ENCODE measurements around the gene BMPER.

DNA sequence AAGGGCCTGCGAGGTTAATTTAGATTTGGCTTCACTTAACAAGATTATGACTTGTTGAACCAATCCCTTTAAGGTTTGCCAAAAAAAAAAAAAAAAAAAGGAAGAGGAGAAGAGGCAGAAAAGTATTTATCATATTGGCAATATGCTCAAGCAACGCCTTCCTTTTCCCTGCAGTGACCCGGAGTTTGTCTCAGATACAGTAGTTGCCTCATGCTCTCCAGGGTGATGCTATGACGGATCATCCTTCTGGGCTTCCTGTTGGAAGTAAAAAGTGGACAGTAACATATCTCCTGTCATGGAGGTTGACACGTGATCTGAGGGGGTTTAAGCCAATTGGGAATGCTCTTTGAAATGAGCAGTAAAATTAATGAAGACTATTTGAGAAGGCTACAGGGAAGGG lies 117.3 kb downstream of the BMPER start:
- TF ChIP-seq, protein P1, sequence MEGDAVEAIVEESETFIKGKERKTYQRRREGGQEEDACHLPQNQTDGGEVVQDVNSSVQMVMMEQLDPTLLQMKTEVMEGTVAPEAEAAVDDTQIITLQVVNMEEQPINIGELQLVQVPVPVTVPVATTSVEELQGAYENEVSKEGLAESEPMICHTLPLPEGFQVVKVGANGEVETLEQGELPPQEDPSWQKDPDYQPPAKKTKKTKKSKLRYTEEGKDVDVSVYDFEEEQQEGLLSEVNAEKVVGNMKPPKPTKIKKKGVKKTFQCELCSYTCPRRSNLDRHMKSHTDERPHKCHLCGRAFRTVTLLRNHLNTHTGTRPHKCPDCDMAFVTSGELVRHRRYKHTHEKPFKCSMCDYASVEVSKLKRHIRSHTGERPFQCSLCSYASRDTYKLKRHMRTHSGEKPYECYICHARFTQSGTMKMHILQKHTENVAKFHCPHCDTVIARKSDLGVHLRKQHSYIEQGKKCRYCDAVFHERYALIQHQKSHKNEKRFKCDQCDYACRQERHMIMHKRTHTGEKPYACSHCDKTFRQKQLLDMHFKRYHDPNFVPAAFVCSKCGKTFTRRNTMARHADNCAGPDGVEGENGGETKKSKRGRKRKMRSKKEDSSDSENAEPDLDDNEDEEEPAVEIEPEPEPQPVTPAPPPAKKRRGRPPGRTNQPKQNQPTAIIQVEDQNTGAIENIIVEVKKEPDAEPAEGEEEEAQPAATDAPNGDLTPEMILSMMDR (IDR thresholded peaks at IDR 0.05; ENCODE audit: poor library complexity): no peak
- no peak for TF ChIP-seq EZH2 (IDR thresholded peaks at IDR 0.05; ENCODE audit: borderline replicate concordance)
